Spleen (tissue), 11 donors: ENCODE data around the gene DOCK10. TPM values are rescaled to one million over a fixed set of nuclear protein-coding genes. Genes with fewer than 3 reads are reported as not detected.
A peak's percentile ranks its signal among the peaks of the same experiment; 100 is the strongest.

Source experiments
- DNase-seq: peaks from one replicate; pipeline ENCODE4 v3.0.0-alpha.2; 2020
- H3K27ac ChIP-seq, 8 donors: fragments of 200-600 bp; sonication (generic) in 7 of 8; 1 replicate in 4 of 8; 2 replicates in 4 of 8; pipeline versions ENCODE4 v1.5.0 to v1.8.0; 2016 to 2021; ENCODE audit warnings: inconsistent platforms in 4 of 8, mild to moderate bottlenecking in 4 of 8, moderate library complexity in 1 of 8
- H3K27me3 ChIP-seq, 7 donors: fragments of 200-600 bp; sonication (generic) in 6 of 7; replicated peaks in 1 of 7; 1 replicate in 4 of 7; 2 replicates in 3 of 7; pipeline versions ENCODE4 v1.5.0 to v1.8.0; 2016 to 2021; ENCODE audit warnings: inconsistent platforms in 3 of 7, mild to moderate bottlenecking in 1 of 7
- H3K36me3 ChIP-seq, 6 donors: fragments of 200-600 bp; sonication (generic) in 5 of 6; 1 replicate in 4 of 6; 2 replicates in 2 of 6; pipeline versions ENCODE4 v1.5.0 to v1.8.0; 2016 to 2021; ENCODE audit warnings: inconsistent platforms in 2 of 6
- H3K4me1 ChIP-seq, 6 donors: fragments of 200-600 bp; sonication (generic) in 5 of 6; 1 replicate in 3 of 6; 2 replicates in 3 of 6; pipeline versions ENCODE4 v1.5.0 to v1.8.0; 2016 to 2021; ENCODE audit warnings: inconsistent platforms in 3 of 6
- H3K4me3 ChIP-seq, 8 donors: fragments of 200-600 bp; sonication (generic) in 7 of 8; 1 replicate in 4 of 8; 2 replicates in 4 of 8; pipeline versions ENCODE4 v1.5.0 to v1.8.0; 2016 to 2021; ENCODE audit warnings: inconsistent platforms in 4 of 8, mild to moderate bottlenecking in 4 of 8, moderate library complexity in 2 of 8
- H3K9me3 ChIP-seq, 8 donors: fragments of 200-600 bp; sonication (generic) in 7 of 8; 1 replicate in 4 of 8; 2 replicates in 4 of 8; pipeline versions ENCODE4 v1.5.0 to v1.8.0; 2016 to 2021; ENCODE audit warnings: inconsistent platforms in 4 of 8
- POLR2A ChIP-seq, 3 donors: fragments of 450-650 bp; IDR thresholded peaks; one replicate each; pipeline ENCODE4 v1.5.1; 2017; ENCODE audit warnings: antibody characterized with exemption in 3 of 3, mild to moderate bottlenecking in 1 of 3
- POLR2AphosphoS5 ChIP-seq, 3 donors: sonication (generic); formaldehyde crosslinking; IDR thresholded peaks; one replicate each; pipeline ENCODE4 v1.5.1; 2017; ENCODE audit warnings: antibody characterized with exemption in 3 of 3
- WGBS, 5 donors: extraction: QIAGEN DNeasy Blood & Tissue Kit in 3 of 5; methylation state at CpG; one replicate each; pipeline versions ENCODE4 v1.1.5 to v1.1.7; 2013 to 2018; 5-methylcytosine and 5-hydroxymethylcytosine counted together
- intact Hi-C: fragments of 100-400 bp; cut with DNase I; formaldehyde crosslinking; loops from one replicate; pipeline ENCODE4 v1.15.0; 2023; ENCODE audit warnings: low total_unique reads
- polyA plus RNA-seq, 3 donors: library from polyadenylated mRNA; stranded (reverse); fragments of 200-250 nt; gene quantifications; one replicate each; pipeline ENCODE4 v1.2.1, GENCODE V29; 2013
- total RNA-seq, 7 donors: library from RNA; depleted of rRNA in 3 of 7; stranded (reverse); fragments of >200 nt in 3 of 7; fragmentation: NEBNext Ultra II Directional in 4 of 7; extraction: Animal tissue kit (Norgen Biotek cat#: 25700) in 4 of 7; gene quantifications; one replicate each; pipeline versions ENCODE4 v1.1.0 to v1.2.1, GENCODE V29; 2016 to 2021
- TF ChIP-seq, protein P1 (sequence below), 11 experiments: fragments of 200-600 bp in 7 of 11; fragments of 450-650 bp in 4 of 11; sonication (generic) in 4 of 11; IDR thresholded peaks in 8 of 11; conservative IDR thresholded peaks in 3 of 11; 1 replicate in 7 of 11; 2 replicates in 4 of 11; pipeline versions ENCODE4 v1.4.0 to v1.8.0; 2016 to 2021; ENCODE audit warnings: antibody characterized with exemption in 11 of 11, inconsistent platforms in 4 of 11, mild to moderate bottlenecking in 1 of 11
- donor health status: healthy with polysubstance abuse.
- donor health status: DM: no; HTN: no; CAD: no; lungs with moderate emphysema.
- donor health status: DM: no; HTN: no; CAD: no.
- donor health status: Bipolar disorder and iron deficiency.
- donor health status: healthy.
- donor health status: DM: no; HTN: no; CAD: no.
- donor health status: DM: yes; HTN: yes; CAD: no.

DOCK10 gene
- total and polyA plus RNA-seq, 10 donors, result 12.5 to 203 (median 158) TPM

DNA sequence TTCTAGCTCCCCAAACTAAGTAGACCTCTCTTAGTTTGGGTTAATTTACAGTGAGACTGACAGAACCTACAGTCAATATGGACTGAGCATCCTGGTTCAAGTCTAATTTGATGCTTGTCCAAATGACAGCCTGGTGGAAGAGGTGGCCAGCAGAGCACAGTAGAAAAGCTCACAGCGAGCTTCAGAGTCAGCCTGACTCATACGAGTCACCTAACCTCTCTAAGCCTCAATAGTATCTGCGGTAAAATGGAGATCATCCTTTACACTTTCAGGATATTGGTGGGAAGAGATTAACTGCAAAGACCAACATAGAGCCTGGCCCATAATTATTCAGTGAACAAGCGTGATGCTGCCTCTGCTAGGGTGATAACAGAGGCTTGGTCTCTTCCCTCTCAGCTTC is 54.5 kb downstream of the DOCK10 start:
- Histone ChIP-seq H3K4me3 (no peak overlapping the region), H3K27ac (peak overlapping the region in 1 of 8 donors; percentile 18), H3K36me3 (peaks cover 0 to 9% (median 0%) of the 10 kb centered on the region in 6 donors), H3K9me3 (no peaks in the 10 kb centered on the region), H3K27me3 (no peaks in the 10 kb centered on the region), H3K4me1 (peaks cover 16 to 73% (median 26%) of the 10 kb centered on the region in 6 donors)
- 78 to 100% (median 92%) methylated on average over 4 of the region's 4 CpGs for WGBS, 5 donors
- DNase-seq, result no peak
- intact Hi-C loops, result no loop called here
- TF ChIP-seq, protein P1, sequence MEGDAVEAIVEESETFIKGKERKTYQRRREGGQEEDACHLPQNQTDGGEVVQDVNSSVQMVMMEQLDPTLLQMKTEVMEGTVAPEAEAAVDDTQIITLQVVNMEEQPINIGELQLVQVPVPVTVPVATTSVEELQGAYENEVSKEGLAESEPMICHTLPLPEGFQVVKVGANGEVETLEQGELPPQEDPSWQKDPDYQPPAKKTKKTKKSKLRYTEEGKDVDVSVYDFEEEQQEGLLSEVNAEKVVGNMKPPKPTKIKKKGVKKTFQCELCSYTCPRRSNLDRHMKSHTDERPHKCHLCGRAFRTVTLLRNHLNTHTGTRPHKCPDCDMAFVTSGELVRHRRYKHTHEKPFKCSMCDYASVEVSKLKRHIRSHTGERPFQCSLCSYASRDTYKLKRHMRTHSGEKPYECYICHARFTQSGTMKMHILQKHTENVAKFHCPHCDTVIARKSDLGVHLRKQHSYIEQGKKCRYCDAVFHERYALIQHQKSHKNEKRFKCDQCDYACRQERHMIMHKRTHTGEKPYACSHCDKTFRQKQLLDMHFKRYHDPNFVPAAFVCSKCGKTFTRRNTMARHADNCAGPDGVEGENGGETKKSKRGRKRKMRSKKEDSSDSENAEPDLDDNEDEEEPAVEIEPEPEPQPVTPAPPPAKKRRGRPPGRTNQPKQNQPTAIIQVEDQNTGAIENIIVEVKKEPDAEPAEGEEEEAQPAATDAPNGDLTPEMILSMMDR (IDR thresholded peaks at IDR 0.05 in 8 of 11, conservative IDR thresholded peaks at IDR 0.05 in 3 of 11), result no peak
- TF ChIP-seq POLR2A (IDR thresholded peaks at IDR 0.05) (no peak), POLR2AphosphoS5 (IDR thresholded peaks at IDR 0.05) (no peak)

DNA sequence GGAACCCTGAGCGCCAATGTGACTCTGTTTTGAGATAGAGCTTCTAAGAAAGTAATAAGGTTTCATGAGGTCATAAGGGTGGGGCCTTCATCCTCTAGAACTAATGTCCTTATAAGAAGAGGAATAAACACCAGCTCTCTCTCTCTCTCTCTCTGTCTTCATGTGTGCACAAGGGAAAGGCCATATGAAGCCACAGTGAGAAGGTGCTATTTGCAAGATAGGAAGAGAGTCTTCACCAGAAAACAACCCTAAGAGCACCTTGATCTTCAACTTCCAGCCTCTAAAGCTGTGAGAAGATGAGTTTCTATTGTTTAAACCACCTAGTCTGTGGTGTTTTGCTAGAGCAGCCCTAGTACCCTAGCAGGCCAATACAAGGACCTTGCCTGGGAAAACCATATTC is 55.8 kb downstream of the DOCK10 start:
- Histone ChIP-seq H3K9me3 (no peaks in the 10 kb centered on the region), H3K4me1 (peaks cover 16 to 76% (median 36%) of the 10 kb centered on the region in 6 donors), H3K27ac (peak overlapping the region in 3 of 8 donors; percentile 8 to 31 (median 18)), H3K36me3 (peaks cover 0 to 9% (median 0%) of the 10 kb centered on the region in 6 donors), H3K4me3 (no peak overlapping the region), H3K27me3 (no peaks in the 10 kb centered on the region)
- no peak for DNase-seq
- 86 to 100% (median 92%) methylated on average over 1 of the region's 1 CpG for WGBS, 5 donors
- intact Hi-C loops, result no loop called here
- TF ChIP-seq POLR2A (IDR thresholded peaks at IDR 0.05), result no peak
- no peak for TF ChIP-seq POLR2AphosphoS5 (IDR thresholded peaks at IDR 0.05)
- TF ChIP-seq, protein P1 (IDR thresholded peaks at IDR 0.05 in 8 of 11, conservative IDR thresholded peaks at IDR 0.05 in 3 of 11), result no peak

- peaks cover 0 to 9% (median 0%) of the 10 kb centered on the region in 6 donors for H3K36me3 ChIP-seq
- no peaks in the 10 kb centered on the region for H3K27me3 ChIP-seq
- 68 to 84% (median 81%) methylated on average over 5 of the region's 5 CpGs for WGBS, 5 donors
- TF ChIP-seq POLR2A (IDR thresholded peaks at IDR 0.05), result no peak
- no peak for TF ChIP-seq POLR2AphosphoS5 (IDR thresholded peaks at IDR 0.05)
- TF ChIP-seq, protein P1 (IDR thresholded peaks at IDR 0.05 in 8 of 11, conservative IDR thresholded peaks at IDR 0.05 in 3 of 11), result no peak
- peak overlapping the region; percentile 42 to 77 (median 69) for H3K27ac ChIP-seq
- no peak overlapping the region for H3K4me3 ChIP-seq
- no peak for DNase-seq
- H3K9me3 ChIP-seq, result no peaks in the 10 kb centered on the region
- peaks cover 16 to 69% (median 37%) of the 10 kb centered on the region in 6 donors for H3K4me1 ChIP-seq
- intact Hi-C loops, result no loop called here
Observed at GRCh38 chr2:224984637-224985036, 57.6 kb downstream of the DOCK10 start.

- peaks cover 0 to 7% (median 0%) of the 10 kb centered on the region in 6 donors for H3K36me3 ChIP-seq
- intact Hi-C loops, result no loop called here
Observed at GRCh38 chr2:224983712-224984554, 58.3 kb downstream of the DOCK10 start.

More at GRCh38 chr2:224983712-224984554, 58.3 kb downstream of the DOCK10 start:
- TF ChIP-seq, protein P1 (IDR thresholded peaks at IDR 0.05 in 8 of 11, conservative IDR thresholded peaks at IDR 0.05 in 3 of 11), result no peak
- TF ChIP-seq POLR2A (IDR thresholded peaks at IDR 0.05) (no peak), POLR2AphosphoS5 (IDR thresholded peaks at IDR 0.05) (no peak)
- no peaks in the 10 kb centered on the region for H3K9me3 ChIP-seq
- peaks cover 16 to 63% (median 40%) of the 10 kb centered on the region in 6 donors for H3K4me1 ChIP-seq
- DNase-seq, result no peak
- WGBS, 5 donors, result 65 to 80% (median 72%) methylated on average over 11 of the region's 11 CpGs
- peak overlapping the region in 3 of 8 donors; percentile 23 to 46 (median 35) for H3K4me3 ChIP-seq
- H3K27me3 ChIP-seq, result no peaks in the 10 kb centered on the region
- H3K27ac ChIP-seq, result peak overlapping the region; percentile 42 to 77 (median 69)
